ENCODE measurements around the gene MACROD1. TPM values are rescaled to one million over a fixed set of nuclear protein-coding genes. Genes with fewer than 3 reads are reported as not detected.

The MACROD1 gene
- total RNA-seq, 2 donors from 2014 or later: 33.5 to 68.2 TPM

GRCh38 chr11:64035576-64035975 is 130.3 kb downstream of the MACROD1 start, which contains the start of gene FLRT1:
Gene FLRT1 (plus strand): TSS chr11:64035931. CDS start chr11:64116268, 80,337 bp downstream.
- Histone ChIP-seq H3K36me3 (no peaks in the 10 kb centered on the region), H3K4me3 (peak within 1 kb of the TSS; percentile 31 to 40), H3K4me1 (replicated peaks) (no peaks in the 10 kb centered on the region), H3K9me3 (no peaks in the 10 kb centered on the region), H3K27me3 (replicated peaks; ENCODE audit: insufficient read depth) (no peaks in the 10 kb centered on the region), H3K27ac (no peak within 1 kb of the TSS)
- TF ChIP-seq POLR2A (IDR thresholded peaks at IDR 0.05) (no peak), POLR2AphosphoS5 (IDR thresholded peaks at IDR 0.05) (no peak)
- TF ChIP-seq, protein P1, sequence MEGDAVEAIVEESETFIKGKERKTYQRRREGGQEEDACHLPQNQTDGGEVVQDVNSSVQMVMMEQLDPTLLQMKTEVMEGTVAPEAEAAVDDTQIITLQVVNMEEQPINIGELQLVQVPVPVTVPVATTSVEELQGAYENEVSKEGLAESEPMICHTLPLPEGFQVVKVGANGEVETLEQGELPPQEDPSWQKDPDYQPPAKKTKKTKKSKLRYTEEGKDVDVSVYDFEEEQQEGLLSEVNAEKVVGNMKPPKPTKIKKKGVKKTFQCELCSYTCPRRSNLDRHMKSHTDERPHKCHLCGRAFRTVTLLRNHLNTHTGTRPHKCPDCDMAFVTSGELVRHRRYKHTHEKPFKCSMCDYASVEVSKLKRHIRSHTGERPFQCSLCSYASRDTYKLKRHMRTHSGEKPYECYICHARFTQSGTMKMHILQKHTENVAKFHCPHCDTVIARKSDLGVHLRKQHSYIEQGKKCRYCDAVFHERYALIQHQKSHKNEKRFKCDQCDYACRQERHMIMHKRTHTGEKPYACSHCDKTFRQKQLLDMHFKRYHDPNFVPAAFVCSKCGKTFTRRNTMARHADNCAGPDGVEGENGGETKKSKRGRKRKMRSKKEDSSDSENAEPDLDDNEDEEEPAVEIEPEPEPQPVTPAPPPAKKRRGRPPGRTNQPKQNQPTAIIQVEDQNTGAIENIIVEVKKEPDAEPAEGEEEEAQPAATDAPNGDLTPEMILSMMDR (IDR thresholded peaks at IDR 0.05): no peak
- no peak for DNase-seq (ENCODE audit: low spot score)
- intact Hi-C loops (cut with DNase I): no loop called here
- WGBS: 0% methylated on average over 9 of the region's 64 CpGs

DNA sequence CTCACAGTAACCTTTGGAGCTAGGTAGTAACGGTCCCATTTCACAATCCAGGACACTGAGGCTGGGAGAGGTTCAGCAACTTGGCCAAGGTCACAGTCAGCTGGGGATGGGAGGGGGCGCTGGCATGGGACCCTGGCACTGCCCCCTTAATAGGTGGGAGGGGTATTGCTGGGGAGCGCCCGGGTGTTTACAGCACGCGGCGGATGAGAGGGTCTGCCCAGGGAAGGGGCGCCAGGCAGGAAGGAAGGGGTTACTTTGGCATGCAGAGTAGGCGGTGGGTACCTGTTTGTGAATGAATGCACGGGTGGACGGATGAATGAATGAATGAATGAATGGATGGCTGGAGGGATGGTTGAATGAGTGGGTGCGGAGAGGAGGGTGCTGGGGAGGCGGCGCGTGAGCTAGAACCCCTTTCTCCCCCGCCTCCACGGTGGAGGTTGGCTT is 130.8 kb downstream of the MACROD1 start:
- WGBS: 3% methylated on average over 17 of the region's 17 CpGs
- no peaks in the 10 kb centered on the region for H3K9me3 ChIP-seq
- H3K4me3 ChIP-seq: peak overlapping the region; percentile 31 to 40
- intact Hi-C loops (cut with DNase I): no loop called here
- H3K36me3 ChIP-seq: no peaks in the 10 kb centered on the region
- no peaks in the 10 kb centered on the region for H3K4me1 ChIP-seq (replicated peaks)
- no peaks in the 10 kb centered on the region for H3K27me3 ChIP-seq (replicated peaks; ENCODE audit: insufficient read depth)
- DNase-seq (ENCODE audit: low spot score): no peak
- TF ChIP-seq POLR2A (IDR thresholded peaks at IDR 0.05): no peak
- no peak for TF ChIP-seq POLR2AphosphoS5 (IDR thresholded peaks at IDR 0.05)
- TF ChIP-seq, protein P1 (IDR thresholded peaks at IDR 0.05): no peak
- no peak overlapping the region for H3K27ac ChIP-seq

DNA sequence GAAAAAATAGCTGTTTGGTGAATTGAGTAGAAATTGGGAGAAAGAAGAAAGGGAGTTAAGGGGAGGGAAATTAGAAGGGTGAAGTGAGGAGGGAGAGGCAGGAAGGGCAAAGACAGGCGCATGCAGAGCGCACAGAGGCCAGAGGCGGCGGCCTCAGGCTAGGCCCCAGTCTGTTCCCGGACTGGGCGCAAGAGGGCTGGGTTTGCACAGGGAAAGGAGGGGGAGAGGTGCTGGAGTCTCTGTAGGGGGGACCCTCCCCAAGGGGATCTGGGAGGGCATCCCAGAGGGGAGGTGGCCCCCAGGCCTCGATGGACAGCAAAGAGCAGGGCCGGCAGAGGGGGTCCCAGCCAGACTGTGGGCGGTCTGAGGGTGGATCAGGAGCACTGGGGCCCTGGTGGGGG is 131.5 kb downstream of the MACROD1 start:
- Histone ChIP-seq H3K36me3 (no peaks in the 10 kb centered on the region), H3K27ac (no peak overlapping the region), H3K27me3 (replicated peaks; ENCODE audit: insufficient read depth) (no peaks in the 10 kb centered on the region), H3K9me3 (no peaks in the 10 kb centered on the region), H3K4me1 (replicated peaks) (no peaks in the 10 kb centered on the region), H3K4me3 (no peak overlapping the region)
- 70% methylated on average over 9 of the region's 9 CpGs for WGBS
- TF ChIP-seq, protein P1 (IDR thresholded peaks at IDR 0.05): no peak
- no peak for TF ChIP-seq POLR2AphosphoS5 (IDR thresholded peaks at IDR 0.05)
- no peak for TF ChIP-seq POLR2A (IDR thresholded peaks at IDR 0.05)
- intact Hi-C loops (cut with DNase I): no loop called here
- DNase-seq (ENCODE audit: low spot score): no peak

- DNase-seq (ENCODE audit: low spot score): no peak
- no peaks in the 10 kb centered on the region for H3K4me1 ChIP-seq (replicated peaks)
- intact Hi-C loops (cut with DNase I): no loop called here
- no peaks in the 10 kb centered on the region for H3K9me3 ChIP-seq
- no peak overlapping the region for H3K4me3 ChIP-seq
- H3K27me3 ChIP-seq (replicated peaks; ENCODE audit: insufficient read depth): no peaks in the 10 kb centered on the region
- H3K36me3 ChIP-seq: no peaks in the 10 kb centered on the region
- H3K27ac ChIP-seq: no peak overlapping the region
- 83% methylated on average over 4 of the region's 4 CpGs for WGBS
- TF ChIP-seq POLR2A (IDR thresholded peaks at IDR 0.05) (no peak), POLR2AphosphoS5 (IDR thresholded peaks at IDR 0.05) (no peak)
- TF ChIP-seq, protein P1 (IDR thresholded peaks at IDR 0.05): no peak
Observed at GRCh38 chr11:64032050-64032449, 133.9 kb downstream of the MACROD1 start.

GRCh38 chr11:64031001-64031400 is 134.9 kb downstream of the MACROD1 start:
- Histone ChIP-seq H3K36me3 (no peaks in the 10 kb centered on the region), H3K27ac (no peak overlapping the region), H3K4me3 (no peak overlapping the region), H3K4me1 (replicated peaks) (no peaks in the 10 kb centered on the region), H3K27me3 (replicated peaks; ENCODE audit: insufficient read depth) (no peaks in the 10 kb centered on the region), H3K9me3 (no peaks in the 10 kb centered on the region)
- 90% methylated on average over 3 of the region's 3 CpGs for whole genome bisulfite sequencing
- TF ChIP-seq, protein P1 (IDR thresholded peaks at IDR 0.05): no peak
- TF ChIP-seq POLR2A (IDR thresholded peaks at IDR 0.05) (no peak), POLR2AphosphoS5 (IDR thresholded peaks at IDR 0.05) (no peak)
- DNase-seq (ENCODE audit: low spot score): no peak
- intact Hi-C loops (cut with DNase I): no loop called here

Data from prostate gland (tissue), 2 donors.